Body of pancreas (tissue), 4 donors: ENCODE measurements around the gene MRAS. TPM values are rescaled to one million over a fixed set of nuclear protein-coding genes. Genes with fewer than 3 reads are reported as not detected.

Experiments used
- ATAC-seq: fragments of 150-250 bp; one replicate; pipeline ENCODE4 v1.9.1; 2016
- DNase-seq, 4 donors: peaks; one replicate each; pipeline ENCODE4 v3.0.0-alpha.2; 2019
- H3K27ac ChIP-seq, 4 donors: fragments of 200-600 bp; sonication (generic); 1 replicate in 3 of 4; 2 replicates in 1 of 4; pipeline versions ENCODE4 v1.5.1 to v1.6.1; 2016 to 2019; ENCODE audit warnings: mild to moderate bottlenecking in 1 of 4, mixed read lengths in 1 of 4, moderate library complexity in 1 of 4
- H3K27me3 ChIP-seq, 2 donors: fragments of 200-600 bp; sonication (generic); one replicate each; pipeline ENCODE4 v1.6.0; 2016; ENCODE audit warnings: mild to moderate bottlenecking in 1 of 2
- H3K36me3 ChIP-seq, 2 donors: fragments of 200-600 bp; sonication (generic); replicated peaks in 1 of 2; 2 replicates each; pipeline ENCODE4 v1.5.1; 2016; ENCODE audit warnings: low read depth in 2 of 2; ENCODE audit not compliant: insufficient read depth in 1 of 2
- H3K4me1 ChIP-seq: fragments of 200-600 bp; sonication (generic); one replicate; pipeline ENCODE4 v1.6.0; 2016
- H3K4me3 ChIP-seq, 2 donors: fragments of 200-600 bp; sonication (generic); 1 replicate in 1 of 2; 2 replicates in 1 of 2; pipeline ENCODE4 v1.5.1; 2016 to 2019
- H3K9me3 ChIP-seq, 3 donors: fragments of 200-600 bp; sonication (generic); 1 replicate in 2 of 3; 2 replicates in 1 of 3; pipeline ENCODE4 v1.5.1; 2016
- POLR2A ChIP-seq, 3 donors: fragments of 450-650 bp; IDR thresholded peaks; one replicate each; pipeline ENCODE4 v1.6.1; 2016; ENCODE audit warnings: antibody characterized with exemption in 3 of 3, mild to moderate bottlenecking in 2 of 3
- WGBS, 2 donors: methylation state at CpG; one replicate each; pipeline ENCODE4 v1.1.5; 2017; 5-methylcytosine and 5-hydroxymethylcytosine counted together
- intact Hi-C: fragments of 100-400 bp; cut with DNase I; formaldehyde crosslinking; loops from one replicate; pipeline ENCODE4 v1.15.1; 2023
- total RNA-seq, 2 donors: library from RNA; depleted of rRNA; stranded (reverse); fragments of >200 nt; gene quantifications; one replicate each; pipeline ENCODE4 v1.1.0, GENCODE V29; 2016
- TF ChIP-seq, protein P1 (sequence below), 7 experiments: fragments of 450-650 bp in 4 of 7; fragments of 200-600 bp in 3 of 7; sonication (generic) in 3 of 7; IDR thresholded peaks; one replicate each; pipeline ENCODE4 v1.5.1; 2016 to 2019; ENCODE audit warnings: antibody characterized with exemption in 7 of 7

MRAS gene
- total RNA-seq, 2 donors from 2014 or later = 9.9 to 20.1 TPM

DNA sequence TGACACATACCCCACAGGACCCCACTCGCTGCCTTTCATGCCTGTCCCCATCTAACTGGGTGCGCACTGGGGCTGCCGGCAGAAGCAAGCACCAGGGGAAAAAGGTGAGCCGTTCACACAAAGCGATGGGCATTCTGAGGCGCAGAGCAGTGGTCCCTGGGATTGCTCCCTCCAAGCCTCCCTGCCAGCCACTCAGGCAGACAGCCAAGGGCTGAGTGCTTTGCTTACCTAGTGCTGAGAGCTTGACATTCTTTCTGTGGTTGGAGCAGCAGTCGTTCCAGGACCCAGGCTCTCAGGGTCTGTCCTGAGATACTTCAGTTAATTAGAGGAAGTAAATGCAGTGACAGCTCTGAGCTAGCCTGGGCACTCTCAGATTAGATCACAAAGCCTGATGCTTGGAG lies 91.7 kb downstream of the MRAS start:
- WGBS, 2 donors = 86 to 95% methylated on average over 3 to 7 of the region's 7 CpGs
- no peaks in the 10 kb centered on the region for H3K9me3 ChIP-seq
- no peaks in the 10 kb centered on the region for H3K36me3 ChIP-seq
- TF ChIP-seq, protein P1, sequence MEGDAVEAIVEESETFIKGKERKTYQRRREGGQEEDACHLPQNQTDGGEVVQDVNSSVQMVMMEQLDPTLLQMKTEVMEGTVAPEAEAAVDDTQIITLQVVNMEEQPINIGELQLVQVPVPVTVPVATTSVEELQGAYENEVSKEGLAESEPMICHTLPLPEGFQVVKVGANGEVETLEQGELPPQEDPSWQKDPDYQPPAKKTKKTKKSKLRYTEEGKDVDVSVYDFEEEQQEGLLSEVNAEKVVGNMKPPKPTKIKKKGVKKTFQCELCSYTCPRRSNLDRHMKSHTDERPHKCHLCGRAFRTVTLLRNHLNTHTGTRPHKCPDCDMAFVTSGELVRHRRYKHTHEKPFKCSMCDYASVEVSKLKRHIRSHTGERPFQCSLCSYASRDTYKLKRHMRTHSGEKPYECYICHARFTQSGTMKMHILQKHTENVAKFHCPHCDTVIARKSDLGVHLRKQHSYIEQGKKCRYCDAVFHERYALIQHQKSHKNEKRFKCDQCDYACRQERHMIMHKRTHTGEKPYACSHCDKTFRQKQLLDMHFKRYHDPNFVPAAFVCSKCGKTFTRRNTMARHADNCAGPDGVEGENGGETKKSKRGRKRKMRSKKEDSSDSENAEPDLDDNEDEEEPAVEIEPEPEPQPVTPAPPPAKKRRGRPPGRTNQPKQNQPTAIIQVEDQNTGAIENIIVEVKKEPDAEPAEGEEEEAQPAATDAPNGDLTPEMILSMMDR (IDR thresholded peaks at IDR 0.05) = no peak
- TF ChIP-seq POLR2A (IDR thresholded peaks at IDR 0.05) = no peak
- DNase-seq (no peak), ATAC-seq (no peak)
- intact Hi-C loops = no loop called here
- no peak overlapping the region for H3K4me3 ChIP-seq
- no peaks in the 10 kb centered on the region for H3K27me3 ChIP-seq
- H3K4me1 ChIP-seq = peaks cover 8% of the 10 kb centered on the region
- H3K27ac ChIP-seq = no peak overlapping the region

DNA sequence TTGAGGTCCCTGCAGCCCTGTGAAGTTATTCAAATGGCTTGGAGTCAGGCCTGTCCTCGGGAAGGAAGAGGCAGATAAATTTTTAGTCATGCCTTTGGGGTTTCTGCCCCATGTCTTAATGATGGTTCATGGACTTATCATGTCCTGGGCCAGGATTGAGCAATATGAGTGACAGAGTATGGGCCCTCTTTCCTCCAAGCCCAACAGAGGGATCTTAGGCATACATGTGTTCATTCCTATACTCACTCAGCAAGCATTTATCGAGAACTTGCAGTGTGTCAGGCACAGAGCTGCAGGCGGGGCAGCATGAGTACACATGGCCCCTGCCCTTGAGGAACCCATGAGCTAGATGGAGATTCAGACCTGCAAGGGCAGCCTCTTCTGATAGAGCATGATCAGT lies 92.2 kb downstream of the MRAS start:
- DNase-seq (no peak), ATAC-seq (no peak)
- H3K9me3 ChIP-seq = no peaks in the 10 kb centered on the region
- H3K36me3 ChIP-seq = no peaks in the 10 kb centered on the region
- no peak overlapping the region for H3K27ac ChIP-seq
- H3K4me1 ChIP-seq = peaks cover 3% of the 10 kb centered on the region
- TF ChIP-seq, protein P1 (IDR thresholded peaks at IDR 0.05) = no peak
- no peak for TF ChIP-seq POLR2A (IDR thresholded peaks at IDR 0.05)
- no peak overlapping the region for H3K4me3 ChIP-seq
- WGBS, 2 donors = 79 to 88% methylated on average over 3 of the region's 3 CpGs
- no peaks in the 10 kb centered on the region for H3K27me3 ChIP-seq
- intact Hi-C loops = no loop called here

DNA sequence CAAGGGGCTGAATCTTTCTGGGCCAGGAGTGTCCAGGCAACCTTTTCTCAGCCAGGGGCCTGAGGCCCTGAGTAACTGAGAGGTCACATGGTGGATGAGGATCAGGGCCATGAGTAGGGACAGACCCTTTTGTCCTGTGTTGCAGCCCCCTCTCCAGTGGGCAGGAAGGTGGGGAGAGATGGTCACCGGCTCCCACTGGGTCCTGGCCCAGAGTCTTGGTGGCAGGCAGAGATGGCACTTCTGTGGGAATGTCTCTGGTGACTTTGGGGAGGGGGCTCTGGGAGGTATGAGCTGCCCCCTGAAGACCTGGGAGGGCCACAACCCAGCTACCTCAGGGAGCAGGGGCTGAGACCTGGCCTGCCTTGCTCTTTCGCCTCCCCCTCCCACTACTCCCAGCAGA lies 92.9 kb downstream of the MRAS start:
- Histone ChIP-seq H3K9me3 (no peaks in the 10 kb centered on the region), H3K27me3 (no peaks in the 10 kb centered on the region), H3K36me3 (no peaks in the 10 kb centered on the region), H3K4me3 (no peak overlapping the region), H3K27ac (no peak overlapping the region), H3K4me1 (no peaks in the 10 kb centered on the region)
- no peak for DNase-seq
- intact Hi-C loops = no loop called here
- no peak for ATAC-seq
- WGBS, 2 donors = 92 to 100% methylated on average over 1 to 2 of the region's 2 CpGs
- TF ChIP-seq, protein P1 (IDR thresholded peaks at IDR 0.05) = no peak
- TF ChIP-seq POLR2A (IDR thresholded peaks at IDR 0.05) = no peak

DNA sequence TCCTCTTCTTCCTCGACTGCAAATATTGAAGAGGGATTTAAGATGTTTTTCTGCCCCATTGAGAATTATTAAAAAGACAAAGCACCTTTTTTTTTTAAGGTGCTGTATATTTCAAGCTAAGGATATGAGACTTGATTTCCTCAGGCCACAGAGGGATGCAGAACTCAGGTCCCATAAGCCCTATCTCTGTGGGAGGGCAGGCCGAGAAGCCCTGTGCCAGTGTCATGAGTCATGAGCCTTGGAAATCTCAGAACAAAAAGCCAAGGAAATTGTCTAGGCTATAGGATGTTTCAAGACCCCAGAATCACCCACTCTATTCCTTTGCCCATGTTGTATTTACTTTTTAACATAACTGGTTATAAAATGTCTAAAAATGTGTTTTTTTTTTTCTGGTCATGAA lies 93.4 kb downstream of the MRAS start:
- Histone ChIP-seq H3K36me3 (no peaks in the 10 kb centered on the region), H3K27ac (no peak overlapping the region), H3K4me1 (no peaks in the 10 kb centered on the region), H3K27me3 (no peaks in the 10 kb centered on the region), H3K4me3 (no peak overlapping the region), H3K9me3 (no peaks in the 10 kb centered on the region)
- intact Hi-C loops = no loop called here
- ATAC-seq (no peak), DNase-seq (no peak)
- WGBS, 2 donors = 77% methylated on average over 2 of the region's 2 CpGs
- no peak for TF ChIP-seq POLR2A (IDR thresholded peaks at IDR 0.05)
- TF ChIP-seq, protein P1 (IDR thresholded peaks at IDR 0.05) = no peak

DNA sequence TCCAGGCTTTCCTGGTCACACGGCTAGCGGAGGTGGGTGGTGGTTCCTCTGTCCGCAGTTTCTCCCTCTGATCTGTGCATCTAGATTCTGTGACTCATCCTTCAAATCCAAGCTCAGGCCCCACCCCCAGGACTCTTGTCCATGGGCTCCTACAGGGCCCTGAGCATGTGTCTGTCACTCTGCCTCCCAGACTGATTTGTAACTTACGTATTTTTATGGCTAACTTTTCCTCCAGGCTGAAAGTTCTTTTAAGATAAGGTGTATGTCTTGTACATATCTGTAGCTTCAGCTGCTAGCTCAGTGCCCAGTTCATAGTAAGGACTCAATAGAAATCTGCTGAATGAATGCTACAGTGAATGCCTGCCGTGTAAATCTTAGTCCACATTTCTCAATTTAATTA lies 94.1 kb downstream of the MRAS start:
- TF ChIP-seq, protein P1 (IDR thresholded peaks at IDR 0.05) = no peak
- no peak for TF ChIP-seq POLR2A (IDR thresholded peaks at IDR 0.05)
- no peaks in the 10 kb centered on the region for H3K27me3 ChIP-seq
- no peaks in the 10 kb centered on the region for H3K9me3 ChIP-seq
- H3K27ac ChIP-seq = no peak overlapping the region
- no peak for ATAC-seq
- no peaks in the 10 kb centered on the region for H3K4me1 ChIP-seq
- WGBS, 2 donors = 88 to 89% methylated on average over 5 of the region's 5 CpGs
- intact Hi-C loops = no loop called here
- DNase-seq = no peak
- H3K4me3 ChIP-seq = no peak overlapping the region
- H3K36me3 ChIP-seq = no peaks in the 10 kb centered on the region
